ENCODE measurements around the gene OR6K2.

- TF ChIP-seq CTCF (IDR thresholded peaks at IDR 0.05) (no peak), TCF7L2 (IDR thresholded peaks at IDR 0.05; ENCODE audit: low read depth, low read length) (no peak), SIN3A (IDR thresholded peaks at IDR 0.05; ENCODE audit: borderline replicate concordance, insufficient read depth, low read depth, low read length) (no peak), REST (IDR thresholded peaks at IDR 0.05; ENCODE audit: insufficient read depth in 1 of 2, low read depth in 2 of 2, low read length in 1 of 2) (no peak)
Observed at GRCh38 chr1:158735848-158736247, 35.4 kb upstream of the OR6K2 start.

All from Panc1 (cell line).